ENCODE data around the gene SIT1.

GRCh38 chr9:35628389-35628991 is 22.2 kb downstream of the SIT1 start:
- TF ChIP-seq, protein P1, sequence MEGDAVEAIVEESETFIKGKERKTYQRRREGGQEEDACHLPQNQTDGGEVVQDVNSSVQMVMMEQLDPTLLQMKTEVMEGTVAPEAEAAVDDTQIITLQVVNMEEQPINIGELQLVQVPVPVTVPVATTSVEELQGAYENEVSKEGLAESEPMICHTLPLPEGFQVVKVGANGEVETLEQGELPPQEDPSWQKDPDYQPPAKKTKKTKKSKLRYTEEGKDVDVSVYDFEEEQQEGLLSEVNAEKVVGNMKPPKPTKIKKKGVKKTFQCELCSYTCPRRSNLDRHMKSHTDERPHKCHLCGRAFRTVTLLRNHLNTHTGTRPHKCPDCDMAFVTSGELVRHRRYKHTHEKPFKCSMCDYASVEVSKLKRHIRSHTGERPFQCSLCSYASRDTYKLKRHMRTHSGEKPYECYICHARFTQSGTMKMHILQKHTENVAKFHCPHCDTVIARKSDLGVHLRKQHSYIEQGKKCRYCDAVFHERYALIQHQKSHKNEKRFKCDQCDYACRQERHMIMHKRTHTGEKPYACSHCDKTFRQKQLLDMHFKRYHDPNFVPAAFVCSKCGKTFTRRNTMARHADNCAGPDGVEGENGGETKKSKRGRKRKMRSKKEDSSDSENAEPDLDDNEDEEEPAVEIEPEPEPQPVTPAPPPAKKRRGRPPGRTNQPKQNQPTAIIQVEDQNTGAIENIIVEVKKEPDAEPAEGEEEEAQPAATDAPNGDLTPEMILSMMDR (IDR thresholded peaks at IDR 0.05), result no peak
- TF ChIP-seq POLR2A (IDR thresholded peaks at IDR 0.05), result no peak
- TF ChIP-seq EP300 (IDR thresholded peaks at IDR 0.05), result no peak
- TF ChIP-seq POLR2AphosphoS5 (IDR thresholded peaks at IDR 0.05), result no peak

Data from sigmoid colon (tissue), 4 donors.